Calu3 (cell line): ENCODE measurements around the gene SCAP. TPM values are rescaled to one million over a fixed set of nuclear protein-coding genes. Genes with fewer than 3 reads are reported as not detected.
A peak's percentile ranks its signal among the peaks of the same experiment; 100 is the strongest.

Experiments
- BruUV-seq: library from RNA; stranded (reverse); fragments of 400-500 nt; replicated peaks from 2 replicates; lab custom pipeline; 2021; lab: Mats Ljungman, UMichigan
- CTCF ChIA-PET: fragments of 300-600 bp; sonication (Branson Sonifier 250); formaldehyde crosslinking; loops from one replicate; lab custom pipeline; 2022; ENCODE audit warnings: antibody characterized with exemption; lab: Charles Lee
- DNase-seq: peaks from one replicate; pipeline ENCODE4 v3.0.0; 2022
- H3K27ac Mint-ChIP-seq: one replicate; pipeline ENCODE4 v1.8.0; 2022; ENCODE audit warnings: mixed read lengths; ENCODE audit not compliant: unreplicated experiment
- H3K27me3 Mint-ChIP-seq: one replicate; pipeline ENCODE4 v1.8.0; 2022; ENCODE audit warnings: mixed read lengths; ENCODE audit not compliant: unreplicated experiment
- H3K36me3 Mint-ChIP-seq: one replicate; pipeline ENCODE4 v1.8.0; 2022; ENCODE audit warnings: mild to moderate bottlenecking, moderate library complexity, mixed read lengths; ENCODE audit not compliant: insufficient read depth, unreplicated experiment
- H3K4me1 Mint-ChIP-seq: one replicate; pipeline ENCODE4 v1.8.0; 2022; ENCODE audit warnings: mild to moderate bottlenecking, low read depth, mixed read lengths; ENCODE audit not compliant: unreplicated experiment
- H3K4me3 Mint-ChIP-seq: one replicate; pipeline ENCODE4 v1.8.0; 2022; ENCODE audit warnings: mild to moderate bottlenecking, low read depth, moderate library complexity, mixed read lengths; ENCODE audit not compliant: unreplicated experiment
- H3K9me3 Mint-ChIP-seq: one replicate; pipeline ENCODE4 v1.8.0; 2022; ENCODE audit warnings: low read depth, mixed read lengths; ENCODE audit not compliant: unreplicated experiment
- CTCF ChIP-seq: fragments of 200-600 bp; IDR thresholded peaks from one replicate; pipeline ENCODE4 v1.8.0; 2022; ENCODE audit warnings: antibody characterized with exemption; ENCODE audit not compliant: unreplicated experiment
- intact Hi-C: fragments of 100-400 bp; cut with micrococcal nuclease; formaldehyde crosslinking; loops from one replicate; pipeline ENCODE4 v1.10.0; 2022; ENCODE audit not compliant: unreplicated experiment
- total RNA-seq: library from RNA; stranded (reverse); gene quantifications from 2 replicates; pipeline ENCODE4 v1.2.3, GENCODE V29; 2022

The SCAP gene
- total RNA-seq, 1 experiment from 2014 or later: 74.2 TPM

GRCh38 chr3:47520756-47521155 is 45.0 kb upstream of the SCAP start:
- no peaks in the 10 kb centered on the region for H3K9me3 Mint-ChIP-seq
- TF ChIP-seq CTCF: no peak
- H3K27me3 Mint-ChIP-seq: no peaks in the 10 kb centered on the region
- H3K36me3 Mint-ChIP-seq: no peaks in the 10 kb centered on the region
- H3K27ac Mint-ChIP-seq: no peak overlapping the region
- H3K4me1 Mint-ChIP-seq: peaks cover 14% of the 10 kb centered on the region
- intact Hi-C loops: no loop called here
- H3K4me3 Mint-ChIP-seq: no peak overlapping the region
- CTCF ChIA-PET: interaction anchor here (0.6 to 0.7 kb wide), 2 partner anchors 95 to 974 kb away, joined by 3 to 5 read pairs; no protein-coding TSS in a partner anchor
- no peak for DNase-seq
- no TSS peak for BruUV-seq

GRCh38 chr3:47517937-47518336 is 42.2 kb upstream of the SCAP start:
- no peak for TF ChIP-seq CTCF
- Mint-ChIP-seq H3K27me3 (no peaks in the 10 kb centered on the region), H3K27ac (no peak overlapping the region), H3K36me3 (peaks cover 18% of the 10 kb centered on the region), H3K4me3 (no peak overlapping the region), H3K9me3 (no peaks in the 10 kb centered on the region), H3K4me1 (peaks cover 7% of the 10 kb centered on the region)
- no TSS peak for BruUV-seq
- DNase-seq: no peak
- CTCF ChIA-PET: interaction anchor here (0.6 kb wide), 1 partner anchor 1230 kb away, joined by 4 read pairs; no protein-coding TSS in a partner anchor
- intact Hi-C loops: no loop called here

- intact Hi-C loops: no loop called here
- Mint-ChIP-seq H3K4me1 (no peaks in the 10 kb centered on the region), H3K36me3 (peaks cover 30% of the 10 kb centered on the region), H3K4me3 (no peak overlapping the region), H3K27me3 (no peaks in the 10 kb centered on the region), H3K9me3 (no peaks in the 10 kb centered on the region), H3K27ac (no peak overlapping the region)
- no peak for TF ChIP-seq CTCF
- no peak for DNase-seq
- no TSS peak for BruUV-seq
- CTCF ChIA-PET: interaction anchor here (0.6 kb wide), 1 partner anchor 50 kb away, joined by 3 read pairs; no protein-coding TSS in a partner anchor
Observed at GRCh38 chr3:47515864-47516319, 40.2 kb upstream of the SCAP start.

- CTCF ChIA-PET: interaction anchor here (0.6 kb wide), 1 partner anchor 107 kb away, joined by 3 read pairs; no protein-coding TSS in a partner anchor
- Mint-ChIP-seq H3K36me3 (peaks cover 36% of the 10 kb centered on the region), H3K4me3 (peak overlapping the region; percentile 59), H3K27me3 (no peaks in the 10 kb centered on the region), H3K27ac (peak overlapping the region; percentile 56), H3K4me1 (no peaks in the 10 kb centered on the region), H3K9me3 (no peaks in the 10 kb centered on the region)
- DNase-seq: no peak
- no peak for TF ChIP-seq CTCF
- BruUV-seq: no TSS peak
- intact Hi-C loops: no loop called here
Observed at GRCh38 chr3:47515100-47515499, 39.4 kb upstream of the SCAP start.
